GM19324 (cell line): Measurements from ENCODE around the gene NRIP3.
"Not testable (repeated sequence)": the region's sequence is repeated elsewhere in the genome, so short reads cannot be mapped to it uniquely, and the experiment has no call there.

Source experiments
- ATAC-seq: cut with Tn5 transposase; IDR thresholded peaks from one replicate; pipeline ENCODE4 v1.9.1; 2021; ENCODE audit warnings: mild to moderate bottlenecking, moderate library complexity; ENCODE audit not compliant: unreplicated experiment, low FRiP score

The NRIP3 gene

GRCh38 chr11:9016916-9017642, 13.3 kb upstream of the NRIP3 start:
- ATAC-seq = no peak

GRCh38 chr11:9015677-9016076, 11.9 kb upstream of the NRIP3 start:
- ATAC-seq = no peak

- ATAC-seq = no peak
These were observed 11.0 kb upstream of the NRIP3 start for GRCh38 chr11:9014826-9015225.

GRCh38 chr11:9013373-9013772, 9.6 kb upstream of the NRIP3 start:
- ATAC-seq = no peak

- ATAC-seq = not testable (repeated sequence)
These were observed 5.7 kb upstream of the NRIP3 start for GRCh38 chr11:9009538-9009937.

- no peak for ATAC-seq
These were observed 4.9 kb upstream of the NRIP3 start for GRCh38 chr11:9008661-9009060.

- no peak for ATAC-seq
These were observed 4.3 kb upstream of the NRIP3 start for GRCh38 chr11:9008011-9008550.

GRCh38 chr11:9005087-9005486, 1.3 kb upstream of the NRIP3 start:
- no peak for ATAC-seq

- no peak for ATAC-seq
These were observed 554 bp upstream of the NRIP3 start for GRCh38 chr11:9004183-9004926.

GRCh38 chr11:9002920-9003572, 755 bp downstream of the NRIP3 start:
- no peak for ATAC-seq

GRCh38 chr11:9001736-9002135, 2.1 kb downstream of the NRIP3 start:
- ATAC-seq = no peak

GRCh38 chr11:8998017-8998416, 5.8 kb downstream of the NRIP3 start:
- ATAC-seq = no peak

- no peak for ATAC-seq
These were observed 6.3 kb downstream of the NRIP3 start for GRCh38 chr11:8997451-8997850.

- ATAC-seq = no peak
These were observed 14.3 kb downstream of the NRIP3 start for GRCh38 chr11:8989453-8989852.

GRCh38 chr11:8988329-8989234, 15.2 kb downstream of the NRIP3 start:
- ATAC-seq = no peak

- ATAC-seq = peak; percentile 53
These were observed 16.4 kb downstream of the NRIP3 start for GRCh38 chr11:8987446-8987845.

GRCh38 chr11:8986772-8987171, 17.0 kb downstream of the NRIP3 start:
- not testable (repeated sequence) for ATAC-seq

- ATAC-seq = no peak
These were observed 18.3 kb downstream of the NRIP3 start for GRCh38 chr11:8985462-8985861.

GRCh38 chr11:8983552-8983951, 20.2 kb downstream of the NRIP3 start:
- ATAC-seq = no peak

- ATAC-seq = no peak
These were observed 23.3 kb downstream of the NRIP3 start for GRCh38 chr11:8980485-8980884.
